ENCODE data around the gene NUP153. TPM values are rescaled to one million over a fixed set of nuclear protein-coding genes. Genes with fewer than 3 reads are reported as not detected.
"Not testable (repeated sequence)": the region's sequence is repeated elsewhere in the genome, so short reads cannot be mapped to it uniquely, and the experiment has no call there.

The NUP153 gene
- total RNA-seq, 1 experiment from 2014 or later, result 53.0 TPM

DNA sequence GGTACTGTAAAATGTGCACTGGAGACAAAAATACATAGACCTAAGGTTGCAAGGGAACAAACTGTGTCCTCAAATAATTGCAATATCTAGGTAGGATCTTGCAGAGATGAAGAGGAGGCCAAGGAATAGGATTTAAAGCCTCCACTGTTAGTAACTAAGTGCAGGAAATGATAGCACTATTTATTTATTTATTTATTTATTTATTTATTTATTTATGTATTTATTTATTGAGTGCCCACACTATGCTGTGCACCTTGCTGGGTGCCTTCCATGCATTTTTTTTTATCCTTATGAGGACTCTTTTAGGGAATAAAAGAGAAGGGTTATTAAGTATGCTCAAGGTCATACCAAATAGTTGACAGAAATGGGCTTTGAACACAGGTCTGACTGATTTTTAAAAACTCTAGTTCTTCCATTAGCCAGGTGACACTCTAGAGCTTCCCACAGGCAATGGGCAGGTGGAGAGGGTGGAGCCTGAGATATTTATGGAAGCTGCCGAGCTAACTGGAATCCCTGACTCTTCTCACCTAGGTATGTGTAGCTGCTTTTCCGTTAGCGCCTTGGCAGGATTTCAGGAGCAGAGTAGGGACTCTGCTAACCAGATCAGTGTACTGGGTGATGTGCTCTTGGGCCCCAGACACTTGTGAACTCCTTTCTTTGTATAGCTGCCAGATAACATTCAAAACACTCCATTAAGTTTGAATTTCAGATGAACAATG lies 12.8 kb upstream of the NUP153 start:
- no peak overlapping the region for H3K9ac ChIP-seq (ENCODE audit: low read length)
- no peaks in the 10 kb centered on the region for H3K4me1 ChIP-seq (ENCODE audit: low read length)
- H3K27me3 ChIP-seq (ENCODE audit: low read length), result no peaks in the 10 kb centered on the region
- H3K9me3 ChIP-seq (ENCODE audit: low read length), result no peaks in the 10 kb centered on the region
- no peaks in the 10 kb centered on the region for H3K9me2 ChIP-seq (replicated peaks; ENCODE audit: insufficient read depth, low read length)
- no peaks in the 10 kb centered on the region for H3K79me2 ChIP-seq (ENCODE audit: low read length)
- no peak for DNase-seq
- no peak overlapping the region for H2AFZ ChIP-seq (ENCODE audit: low read length)
- H3K27ac ChIP-seq (ENCODE audit: low read length), result no peak overlapping the region
- no peak overlapping the region for H3K4me3 ChIP-seq (ENCODE audit: low read length)
- no peaks in the 10 kb centered on the region for H4K20me1 ChIP-seq (ENCODE audit: insufficient read depth, low read depth, low read length)
- no peaks in the 10 kb centered on the region for H3K36me3 ChIP-seq (ENCODE audit: insufficient read depth, low read length)
- no peak overlapping the region for H3K4me2 ChIP-seq (ENCODE audit: low read depth, low read length, poor library complexity, severe bottlenecking)

DNA sequence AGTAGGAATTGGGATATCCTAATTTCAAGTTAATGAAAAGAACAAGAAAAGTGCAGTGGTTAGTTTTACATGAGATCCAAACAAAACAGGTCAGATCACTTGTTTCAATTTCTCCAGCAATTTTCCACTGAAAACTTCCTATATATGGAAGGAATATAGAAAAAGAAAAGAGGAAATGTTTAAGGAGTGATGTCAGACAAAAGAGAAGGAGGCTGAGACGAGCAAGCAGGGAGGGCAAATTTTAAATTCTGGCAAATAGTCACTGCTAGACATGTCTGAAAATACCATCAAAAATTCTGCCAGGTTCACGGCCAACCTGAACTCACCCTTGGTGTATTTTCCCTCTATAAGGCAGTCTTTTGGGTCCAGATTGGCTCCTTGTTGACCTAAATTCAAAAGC lies 9.5 kb upstream of the NUP153 start:
- Histone ChIP-seq H3K9ac (ENCODE audit: low read length) (no peak overlapping the region), H3K4me3 (ENCODE audit: low read length) (no peak overlapping the region), H3K9me2 (replicated peaks; ENCODE audit: insufficient read depth, low read length) (no peaks in the 10 kb centered on the region), H3K9me3 (ENCODE audit: low read length) (no peaks in the 10 kb centered on the region), H3K4me2 (ENCODE audit: low read depth, low read length, poor library complexity, severe bottlenecking) (no peak overlapping the region), H3K4me1 (ENCODE audit: low read length) (no peaks in the 10 kb centered on the region), H3K27ac (ENCODE audit: low read length) (no peak overlapping the region), H4K20me1 (ENCODE audit: insufficient read depth, low read depth, low read length) (no peaks in the 10 kb centered on the region), H3K79me2 (ENCODE audit: low read length) (no peaks in the 10 kb centered on the region), H2AFZ (ENCODE audit: low read length) (no peak overlapping the region), H3K27me3 (ENCODE audit: low read length) (no peaks in the 10 kb centered on the region), H3K36me3 (ENCODE audit: insufficient read depth, low read length) (no peaks in the 10 kb centered on the region)
- DNase-seq, result no peak

DNA sequence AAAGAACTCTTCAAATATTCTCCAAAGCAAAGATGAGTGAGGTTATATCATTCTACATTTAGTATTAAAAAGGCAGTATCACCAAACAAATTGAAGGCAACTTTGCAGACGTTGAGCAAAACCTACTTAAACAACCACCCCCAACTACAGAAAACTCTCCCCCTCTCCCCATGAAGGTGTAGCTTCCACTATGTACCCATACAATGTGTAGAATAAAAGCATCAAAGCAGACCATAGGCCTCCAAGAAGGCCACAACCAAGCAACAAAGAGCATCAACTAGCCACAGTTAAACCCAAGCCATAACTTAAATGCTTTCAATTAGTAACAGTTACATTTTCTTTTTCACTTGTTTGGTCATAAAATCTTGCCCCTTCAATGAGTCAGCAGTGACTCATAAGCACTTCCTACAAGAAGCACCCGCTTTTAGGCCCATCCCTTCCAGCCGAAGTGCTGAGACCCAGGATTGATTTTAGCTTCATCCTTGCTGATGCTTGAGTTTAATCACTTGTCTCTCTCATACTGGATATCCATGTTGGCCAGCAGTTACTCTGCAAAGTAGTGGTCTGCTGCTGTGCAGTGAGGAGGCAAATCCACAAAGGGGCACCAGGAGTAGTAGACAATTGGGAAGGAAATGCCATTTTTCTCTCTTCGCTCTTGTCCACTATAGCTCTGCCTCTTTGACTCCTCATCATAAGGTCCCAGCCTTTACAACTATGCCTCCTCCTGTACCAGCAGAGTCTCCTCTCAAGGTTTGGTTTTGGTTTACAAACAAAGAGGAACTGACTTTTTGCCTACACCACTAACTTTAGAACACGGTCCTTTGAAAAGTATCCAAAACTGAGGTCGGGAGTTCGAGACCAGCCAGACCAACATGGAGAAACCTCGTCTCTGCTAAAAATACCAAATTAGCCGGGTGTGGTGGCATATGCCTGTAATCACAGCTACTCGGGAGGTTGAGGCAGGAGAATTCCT lies 8.4 kb upstream of the NUP153 start:
- Histone ChIP-seq H3K36me3 (ENCODE audit: insufficient read depth, low read length) (no peaks in the 10 kb centered on the region), H3K4me1 (ENCODE audit: low read length) (no peaks in the 10 kb centered on the region), H3K9me2 (replicated peaks; ENCODE audit: insufficient read depth, low read length) (no peaks in the 10 kb centered on the region), H3K9me3 (ENCODE audit: low read length) (no peaks in the 10 kb centered on the region), H3K27me3 (ENCODE audit: low read length) (no peaks in the 10 kb centered on the region), H3K79me2 (ENCODE audit: low read length) (no peaks in the 10 kb centered on the region), H4K20me1 (ENCODE audit: insufficient read depth, low read depth, low read length) (no peaks in the 10 kb centered on the region), H3K4me2 (ENCODE audit: low read depth, low read length, poor library complexity, severe bottlenecking) (no peak overlapping the region), H3K4me3 (ENCODE audit: low read length) (no peak overlapping the region), H2AFZ (ENCODE audit: low read length) (no peak overlapping the region), H3K9ac (ENCODE audit: low read length) (no peak overlapping the region), H3K27ac (ENCODE audit: low read length) (no peak overlapping the region)
- no peak for DNase-seq

DNA sequence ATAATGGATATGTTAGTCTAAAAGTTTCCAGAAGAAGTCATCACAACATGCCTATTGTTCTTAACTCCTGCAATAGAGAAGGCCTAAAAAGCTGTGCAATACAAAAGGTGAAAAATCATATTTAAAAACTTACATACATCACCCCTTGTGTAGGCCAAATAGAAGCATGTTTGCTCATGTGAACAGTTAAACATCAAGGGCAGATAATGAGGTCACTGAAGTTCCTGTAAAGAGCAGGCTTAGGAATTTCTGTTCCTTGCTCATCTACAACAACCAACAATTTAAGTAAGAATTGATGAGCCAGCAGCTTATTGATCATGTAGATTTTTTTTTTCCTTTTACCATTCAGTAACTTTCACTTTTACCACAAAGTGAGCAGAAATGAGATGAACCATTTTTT lies 7.5 kb upstream of the NUP153 start:
- Histone ChIP-seq H3K9me2 (replicated peaks; ENCODE audit: insufficient read depth, low read length) (no peaks in the 10 kb centered on the region), H3K4me2 (ENCODE audit: low read depth, low read length, poor library complexity, severe bottlenecking) (no peak overlapping the region), H3K4me3 (ENCODE audit: low read length) (no peak overlapping the region), H4K20me1 (ENCODE audit: insufficient read depth, low read depth, low read length) (no peaks in the 10 kb centered on the region), H3K9me3 (ENCODE audit: low read length) (no peaks in the 10 kb centered on the region), H3K79me2 (ENCODE audit: low read length) (no peaks in the 10 kb centered on the region), H3K27ac (ENCODE audit: low read length) (no peak overlapping the region), H2AFZ (ENCODE audit: low read length) (no peak overlapping the region), H3K9ac (ENCODE audit: low read length) (no peak overlapping the region), H3K36me3 (ENCODE audit: insufficient read depth, low read length) (no peaks in the 10 kb centered on the region), H3K27me3 (ENCODE audit: low read length) (no peaks in the 10 kb centered on the region), H3K4me1 (ENCODE audit: low read length) (no peaks in the 10 kb centered on the region)
- DNase-seq, result no peak

DNA sequence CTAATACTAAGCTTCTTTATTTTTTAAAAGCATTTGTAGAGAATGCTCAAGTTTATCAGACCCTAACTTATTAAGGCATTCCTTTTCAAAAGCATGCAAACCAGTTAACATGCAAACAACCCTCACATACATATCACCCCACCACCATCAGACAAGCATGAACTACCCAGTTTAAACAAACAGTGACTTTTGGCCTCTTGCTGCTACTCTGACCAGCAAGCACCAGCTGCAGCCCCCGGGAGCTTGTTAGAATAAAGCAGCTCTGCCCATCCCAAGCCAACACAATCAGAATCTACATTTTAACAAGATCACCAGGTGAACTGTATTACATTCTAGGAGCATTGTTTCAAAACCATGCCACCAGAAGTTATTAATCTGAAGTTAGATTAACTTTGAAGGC lies 5.9 kb upstream of the NUP153 start:
- Histone ChIP-seq H3K36me3 (ENCODE audit: insufficient read depth, low read length) (no peaks in the 10 kb centered on the region), H3K9me3 (ENCODE audit: low read length) (no peaks in the 10 kb centered on the region), H3K9ac (ENCODE audit: low read length) (no peak overlapping the region), H3K9me2 (replicated peaks; ENCODE audit: insufficient read depth, low read length) (no peaks in the 10 kb centered on the region), H2AFZ (ENCODE audit: low read length) (no peak overlapping the region), H3K79me2 (ENCODE audit: low read length) (no peaks in the 10 kb centered on the region), H3K4me2 (ENCODE audit: low read depth, low read length, poor library complexity, severe bottlenecking) (no peak overlapping the region), H3K4me1 (ENCODE audit: low read length) (peaks cover 2% of the 10 kb centered on the region), H3K27me3 (ENCODE audit: low read length) (no peaks in the 10 kb centered on the region), H3K27ac (ENCODE audit: low read length) (no peak overlapping the region), H3K4me3 (ENCODE audit: low read length) (no peak overlapping the region), H4K20me1 (ENCODE audit: insufficient read depth, low read depth, low read length) (no peaks in the 10 kb centered on the region)
- DNase-seq, result no peak

DNA sequence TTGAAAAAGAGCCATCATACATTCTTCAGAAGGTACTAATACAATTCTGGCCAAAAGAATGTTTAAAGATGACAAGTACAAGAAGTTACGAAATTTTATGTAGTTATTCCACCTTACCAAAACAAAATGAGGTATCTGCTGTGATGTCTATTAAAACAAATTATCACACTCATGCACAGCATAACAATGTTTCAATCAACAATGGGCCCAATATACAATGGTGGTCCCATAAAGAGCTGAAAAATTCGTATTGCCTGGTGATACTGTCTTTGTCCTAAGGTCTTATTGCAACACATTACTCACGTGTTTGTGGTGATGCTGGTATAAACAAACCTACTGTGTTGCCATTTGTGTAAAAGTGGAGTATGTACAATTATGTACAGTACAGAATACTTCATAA lies 3.6 kb upstream of the NUP153 start:
- no peaks in the 10 kb centered on the region for H3K36me3 ChIP-seq (ENCODE audit: insufficient read depth, low read length)
- no peak for DNase-seq
- no peak overlapping the region for H3K9ac ChIP-seq (ENCODE audit: low read length)
- H3K4me2 ChIP-seq (ENCODE audit: low read depth, low read length, poor library complexity, severe bottlenecking), result no peak overlapping the region
- no peaks in the 10 kb centered on the region for H3K27me3 ChIP-seq (ENCODE audit: low read length)
- no peaks in the 10 kb centered on the region for H3K9me2 ChIP-seq (replicated peaks; ENCODE audit: insufficient read depth, low read length)
- no peaks in the 10 kb centered on the region for H4K20me1 ChIP-seq (ENCODE audit: insufficient read depth, low read depth, low read length)
- peaks cover 14% of the 10 kb centered on the region for H3K79me2 ChIP-seq (ENCODE audit: low read length)
- peaks cover 7% of the 10 kb centered on the region for H3K4me1 ChIP-seq (ENCODE audit: low read length)
- no peak overlapping the region for H3K27ac ChIP-seq (ENCODE audit: low read length)
- H3K4me3 ChIP-seq (ENCODE audit: low read length), result no peak overlapping the region
- H3K9me3 ChIP-seq (ENCODE audit: low read length), result no peaks in the 10 kb centered on the region
- no peak overlapping the region for H2AFZ ChIP-seq (ENCODE audit: low read length)

DNA sequence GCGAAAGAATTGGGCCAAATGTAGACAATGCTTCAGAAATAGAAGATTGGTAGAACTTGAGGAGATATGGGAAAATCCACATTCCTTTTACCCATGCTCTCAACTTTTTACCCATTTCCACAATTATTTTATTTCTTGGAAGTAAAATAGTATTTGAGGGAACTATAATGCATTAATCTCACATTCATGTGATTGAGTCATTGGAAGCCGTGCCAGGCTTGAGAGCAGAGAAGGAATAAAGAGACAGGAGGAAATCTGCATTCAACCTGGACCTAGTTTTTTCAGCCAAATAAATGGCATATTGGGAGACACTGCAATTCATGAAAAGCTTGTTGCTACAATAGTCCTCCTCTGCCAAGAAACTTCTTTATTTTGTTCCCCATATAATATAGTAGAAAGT lies 2.8 kb upstream of the NUP153 start:
- no peaks in the 10 kb centered on the region for H3K9me3 ChIP-seq (ENCODE audit: low read length)
- H3K9me2 ChIP-seq (replicated peaks; ENCODE audit: insufficient read depth, low read length), result no peaks in the 10 kb centered on the region
- no peak overlapping the region for H3K27ac ChIP-seq (ENCODE audit: low read length)
- H3K9ac ChIP-seq (ENCODE audit: low read length), result no peak overlapping the region
- H2AFZ ChIP-seq (ENCODE audit: low read length), result no peak overlapping the region
- peaks cover 13% of the 10 kb centered on the region for H3K4me1 ChIP-seq (ENCODE audit: low read length)
- no peak overlapping the region for H3K4me2 ChIP-seq (ENCODE audit: low read depth, low read length, poor library complexity, severe bottlenecking)
- no peaks in the 10 kb centered on the region for H3K36me3 ChIP-seq (ENCODE audit: insufficient read depth, low read length)
- no peak for DNase-seq
- peaks cover under 1% of the 10 kb centered on the region; the same call in 1 of the 2 replicates for H4K20me1 ChIP-seq (ENCODE audit: insufficient read depth, low read depth, low read length)
- H3K79me2 ChIP-seq (ENCODE audit: low read length), result peaks cover 22% of the 10 kb centered on the region
- H3K27me3 ChIP-seq (ENCODE audit: low read length), result no peaks in the 10 kb centered on the region
- no peak overlapping the region for H3K4me3 ChIP-seq (ENCODE audit: low read length)

DNA sequence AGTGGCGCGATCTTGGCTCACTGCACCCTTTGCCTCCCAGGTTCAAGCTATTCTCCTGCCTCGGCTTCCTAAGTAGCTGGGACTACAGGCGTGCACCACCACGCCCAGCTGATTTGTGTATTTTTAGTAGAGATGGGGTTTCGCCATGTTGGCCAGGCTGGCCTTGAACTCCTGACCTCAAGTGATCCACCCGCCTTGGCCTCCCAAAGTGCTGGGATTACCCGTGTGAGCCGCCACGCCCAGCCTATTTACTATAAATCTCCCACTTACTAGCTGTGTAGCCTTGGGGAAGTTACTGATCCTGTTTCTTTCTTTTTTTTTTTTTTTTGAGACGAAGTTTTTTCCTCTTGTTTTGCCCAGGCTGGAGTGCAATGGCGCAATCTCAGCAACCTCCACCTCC lies 1.3 kb upstream of the NUP153 start:
- not testable (repeated sequence) for H3K4me2 ChIP-seq (ENCODE audit: low read depth, low read length, poor library complexity, severe bottlenecking); H3K4me3 ChIP-seq (ENCODE audit: low read length); H2AFZ ChIP-seq (ENCODE audit: low read length); H3K27ac ChIP-seq (ENCODE audit: low read length); H3K27me3 ChIP-seq (ENCODE audit: low read length); H3K9me2 ChIP-seq (replicated peaks; ENCODE audit: insufficient read depth, low read length); H3K9me3 ChIP-seq (ENCODE audit: low read length); H3K36me3 ChIP-seq (ENCODE audit: insufficient read depth, low read length); DNase-seq; H4K20me1 ChIP-seq (ENCODE audit: insufficient read depth, low read depth, low read length); H3K9ac ChIP-seq (ENCODE audit: low read length)
- peaks cover 36% of the 10 kb centered on the region for H3K79me2 ChIP-seq (ENCODE audit: low read length)
- H3K4me1 ChIP-seq (ENCODE audit: low read length), result peaks cover 27% of the 10 kb centered on the region

Measured in Karpas-422 (cell line).